NCI-H1417 treated with DMSO at 0.1 percent for 48 hours (cell line): ENCODE measurements around the gene CEL.

Experiments used
- DNase-seq: peaks from one replicate; lab custom pipeline; 2025; lab: John Stamatoyannopoulos, UW

CEL gene

DNA sequence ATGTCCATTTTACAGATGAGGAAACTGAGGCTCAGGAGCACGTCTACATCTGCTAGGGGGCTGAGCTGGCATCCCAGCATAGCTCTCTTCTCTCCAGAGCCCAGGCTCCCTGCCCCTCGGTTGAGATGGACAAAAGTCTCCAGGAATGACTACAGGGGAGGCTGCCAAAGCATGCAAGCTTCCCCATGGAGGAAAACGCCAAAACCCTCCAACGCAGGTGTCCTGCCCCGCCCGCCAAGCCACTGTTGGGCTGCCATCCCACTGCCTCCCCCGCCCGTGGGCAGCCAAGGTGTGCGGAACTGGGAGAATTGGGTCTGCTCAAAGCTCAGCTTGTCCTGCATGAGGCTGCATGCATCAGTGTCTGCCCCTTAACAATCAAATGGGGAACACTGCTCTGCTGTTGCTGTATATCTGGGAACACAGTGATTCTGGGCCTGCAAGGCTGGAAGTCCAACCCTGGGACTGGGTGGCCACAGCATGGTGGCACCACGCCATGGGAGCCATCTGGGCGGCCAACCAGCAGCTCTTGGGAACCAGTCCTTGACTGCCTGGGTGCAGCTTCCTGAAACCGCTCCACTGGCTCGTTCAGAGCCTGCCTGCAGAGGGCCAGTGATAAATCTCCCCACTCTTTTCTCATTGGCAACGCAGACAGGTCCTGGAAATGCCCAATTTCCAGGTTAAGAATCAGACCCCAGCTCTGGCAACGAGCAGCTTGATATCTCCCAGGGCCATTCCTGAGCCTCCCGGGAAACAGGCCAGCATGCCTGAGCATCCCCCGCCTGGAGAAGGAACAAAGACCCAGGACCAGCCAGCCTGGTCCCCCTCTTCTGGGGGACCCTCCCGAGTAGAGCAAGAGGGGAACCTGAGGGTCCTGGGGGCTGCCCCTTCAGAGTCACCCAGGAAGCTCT lies 55.7 kb downstream of the CEL start:
- DNase-seq = no peak

DNA sequence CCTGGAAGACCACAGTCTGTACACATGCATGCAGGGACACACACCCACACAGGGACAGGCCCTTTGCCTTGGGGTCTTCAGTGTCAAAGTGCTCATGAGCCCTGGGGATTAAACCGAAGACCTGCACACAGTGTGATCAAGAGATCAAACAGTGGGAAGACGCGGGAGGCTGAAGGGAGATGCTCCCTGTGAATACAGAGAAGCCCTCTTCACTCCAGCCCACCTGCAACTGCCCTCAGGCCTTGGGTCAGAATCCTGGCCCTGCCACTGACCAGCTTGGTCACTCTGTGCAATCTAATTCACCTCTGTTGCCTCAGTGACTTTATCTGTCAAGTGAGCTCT lies 56.4 kb downstream of the CEL start:
- no peak for DNase-seq

DNA sequence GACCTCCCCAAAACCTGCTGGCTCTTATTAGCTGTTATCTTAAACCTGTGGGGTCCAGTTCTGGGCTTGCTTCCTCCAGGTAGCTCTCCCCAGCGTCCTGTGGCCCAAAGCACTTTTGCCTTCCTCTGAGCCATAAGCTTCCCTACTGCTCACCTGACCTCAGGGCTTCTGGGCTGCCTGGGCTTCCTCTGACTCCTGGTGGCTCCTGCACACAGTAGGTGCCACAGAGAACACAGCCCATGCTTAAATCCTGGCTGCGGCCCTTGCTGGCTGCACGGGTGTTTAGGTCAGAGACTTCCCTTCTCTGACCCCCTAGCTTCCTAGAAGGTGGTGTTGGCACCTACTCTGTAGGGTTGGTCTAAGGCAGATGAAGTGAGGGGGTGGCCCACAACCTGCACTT lies 56.8 kb downstream of the CEL start:
- DNase-seq = no peak

DNA sequence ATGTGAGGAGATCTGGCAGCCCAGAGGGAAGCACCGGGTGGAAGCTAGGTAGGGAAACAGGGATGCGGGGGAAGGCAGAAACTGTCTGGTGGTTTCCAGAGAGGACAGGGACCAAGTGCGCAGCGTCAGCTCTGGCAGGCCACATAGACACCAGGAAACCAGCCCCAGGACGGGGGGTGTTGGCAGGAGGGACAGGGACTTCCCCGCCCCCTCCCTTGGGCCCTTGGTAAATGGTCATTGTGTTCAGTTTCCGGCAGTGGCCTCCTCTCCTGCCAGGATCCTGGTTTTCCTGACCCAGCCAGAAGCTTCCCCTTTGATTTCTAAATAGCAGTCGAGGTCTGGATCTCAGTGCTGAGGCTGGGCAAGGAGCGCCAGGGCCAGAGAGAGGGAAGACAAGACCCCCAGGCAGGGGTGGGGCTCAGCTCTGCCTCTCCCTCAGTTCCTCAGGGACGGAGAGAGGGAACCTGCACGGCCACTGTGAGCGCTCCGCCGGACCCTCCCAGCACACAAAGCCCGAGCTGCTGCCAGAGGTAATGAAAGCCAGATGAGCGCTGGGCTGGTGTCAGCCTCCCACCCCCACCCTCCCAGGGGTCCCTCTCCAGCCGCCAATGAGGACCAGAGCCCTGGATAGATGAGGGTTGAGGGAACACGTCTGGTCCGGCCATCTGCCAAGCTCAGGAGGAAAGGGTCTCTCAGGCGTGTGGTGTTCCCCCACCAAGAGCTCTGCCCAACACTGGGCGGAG lies 57.5 kb downstream of the CEL start:
- DNase-seq = no peak

DNA sequence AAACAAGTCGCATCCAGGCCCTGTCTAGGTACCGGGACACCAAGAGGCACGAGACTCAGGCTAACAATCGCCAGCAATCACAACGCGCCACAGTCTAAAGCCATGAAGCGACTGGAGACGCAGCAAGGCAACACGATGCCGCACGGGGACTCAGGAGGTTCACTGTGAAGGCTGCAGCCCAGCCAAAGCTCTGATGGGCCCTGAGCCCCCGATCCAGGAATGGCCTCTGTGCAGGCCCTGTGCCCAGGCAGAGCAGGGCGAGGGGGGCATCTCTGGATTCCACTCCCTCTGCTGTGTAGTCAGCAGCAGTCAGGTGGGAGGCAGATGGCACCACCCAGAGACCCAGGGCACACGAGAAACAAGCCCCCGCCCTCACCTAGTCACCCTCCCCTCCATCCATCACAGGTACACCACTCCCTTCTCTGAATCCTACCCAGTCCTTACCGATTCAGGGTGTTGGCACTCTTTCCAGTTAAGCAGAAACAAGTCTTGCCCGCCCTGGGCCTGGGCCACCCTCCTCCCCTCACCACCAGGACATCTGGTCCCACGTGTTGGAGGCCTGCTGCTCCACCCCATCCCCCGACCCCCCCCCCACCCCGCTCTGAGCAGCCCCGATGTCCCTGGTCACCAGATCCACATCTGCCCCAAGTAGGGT lies 58.2 kb downstream of the CEL start:
- DNase-seq = no peak

DNA sequence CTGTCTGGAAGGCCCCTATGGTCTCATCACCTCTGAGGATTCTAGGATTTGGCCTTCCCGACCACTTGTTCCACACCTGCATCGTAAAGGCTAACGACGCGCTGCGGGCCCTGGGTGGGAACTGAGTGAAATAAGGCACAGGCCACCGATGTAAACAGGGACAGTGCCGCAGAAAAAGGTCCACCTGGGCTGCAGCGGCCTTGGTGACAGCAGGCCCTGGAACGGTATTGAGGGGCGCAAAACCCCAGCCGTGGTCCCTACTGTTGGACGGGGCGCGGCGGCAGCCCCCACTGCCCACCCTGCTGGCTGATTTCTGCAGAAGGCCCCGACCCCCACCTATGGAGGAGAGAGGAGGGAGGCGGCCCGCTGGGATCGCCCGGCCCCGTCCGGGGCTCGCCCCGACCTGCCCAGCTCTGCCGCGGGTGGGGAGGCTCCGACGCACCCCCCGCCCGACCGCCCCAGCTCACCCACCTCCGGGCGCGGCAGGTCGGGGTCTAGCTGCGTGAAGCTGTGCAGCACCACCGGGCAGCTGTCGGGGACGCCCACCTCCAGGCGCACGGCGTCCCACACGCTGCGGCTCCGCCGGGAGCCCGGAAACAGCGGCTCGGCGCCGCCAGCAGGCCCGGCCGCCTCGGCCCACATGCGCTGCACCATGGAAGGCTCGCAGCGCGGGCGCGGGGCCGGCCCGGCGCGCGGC lies 58.9 kb downstream of the CEL start:
- DNase-seq = no peak
